Stimulated activated CD4-positive, alpha-beta T cell treated with anti-CD3 and anti-CD28 coated beads, Interleukin-1b, Interleukin-23, amount 100 ng/mL, for 1 hour (primary cell): Measurements from ENCODE around the gene UXT.
A peak's percentile ranks its signal among the peaks of the same experiment; 100 is the strongest.

Source experiments
- DNase-seq, 2 donors: peaks; one replicate each; pipeline ENCODE4 v3.0.0-alpha.2; 2020; ENCODE audit warnings: low read depth in 2 of 2

UXT gene

DNA sequence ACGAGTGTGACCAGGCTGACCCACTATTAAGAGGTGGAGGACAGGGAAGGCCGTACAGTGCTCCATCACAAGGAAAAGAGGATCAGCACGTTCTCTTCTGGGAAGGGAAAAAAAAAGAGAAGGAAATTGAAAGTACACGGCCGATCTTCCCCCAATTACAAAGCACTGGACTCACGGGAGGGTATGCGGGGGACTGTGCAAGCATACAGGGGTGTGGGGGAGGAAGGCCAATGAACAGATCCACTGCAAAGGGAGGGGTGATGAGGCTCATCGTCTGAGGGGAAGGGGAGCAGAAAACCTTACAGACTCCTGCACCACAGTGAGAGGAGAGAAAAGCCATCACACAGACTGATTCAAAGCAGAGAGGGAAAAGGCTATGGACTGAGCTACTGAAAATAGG lies 9.7 kb downstream of the UXT start:
- no peak for DNase-seq

DNA sequence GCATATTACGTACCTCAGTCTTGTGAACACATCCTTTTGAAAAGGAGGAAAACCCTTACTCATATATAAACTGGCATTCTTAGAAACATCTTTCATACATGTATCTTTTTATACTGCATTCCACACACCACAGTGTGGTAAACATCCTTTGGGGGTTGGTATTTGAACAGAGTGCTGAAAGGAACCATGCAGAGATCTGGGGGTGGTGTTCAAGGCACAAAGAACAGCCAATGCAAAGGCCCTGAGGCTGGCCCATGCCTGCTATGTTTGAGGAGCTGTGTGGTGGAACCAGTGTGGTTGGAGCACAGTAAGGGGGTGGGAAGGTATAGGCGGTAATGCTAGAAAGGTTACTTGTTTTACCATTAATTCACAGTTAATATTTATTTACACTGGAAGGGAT lies 10.6 kb downstream of the UXT start:
- no peak for DNase-seq

DNA sequence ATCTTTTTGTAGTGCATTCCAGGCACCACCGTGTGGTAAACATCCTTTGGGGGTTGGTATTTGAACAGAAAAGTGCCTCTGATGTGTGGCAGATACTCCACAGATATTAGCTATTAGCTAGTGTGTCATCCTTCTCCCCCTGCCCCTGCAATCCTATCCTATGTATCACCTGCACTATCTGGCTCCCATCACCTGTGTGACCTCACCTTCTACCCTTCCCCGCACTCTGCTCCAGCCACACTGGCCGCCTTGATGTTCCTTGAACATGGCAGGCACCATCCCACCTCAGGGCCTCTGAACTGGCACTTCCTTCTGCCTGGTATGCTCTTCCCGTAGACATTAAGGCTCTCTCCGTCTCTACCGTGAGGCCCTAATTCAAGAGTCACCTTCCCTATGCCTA lies 12.3 kb downstream of the UXT start:
- DNase-seq, result no peak

DNA sequence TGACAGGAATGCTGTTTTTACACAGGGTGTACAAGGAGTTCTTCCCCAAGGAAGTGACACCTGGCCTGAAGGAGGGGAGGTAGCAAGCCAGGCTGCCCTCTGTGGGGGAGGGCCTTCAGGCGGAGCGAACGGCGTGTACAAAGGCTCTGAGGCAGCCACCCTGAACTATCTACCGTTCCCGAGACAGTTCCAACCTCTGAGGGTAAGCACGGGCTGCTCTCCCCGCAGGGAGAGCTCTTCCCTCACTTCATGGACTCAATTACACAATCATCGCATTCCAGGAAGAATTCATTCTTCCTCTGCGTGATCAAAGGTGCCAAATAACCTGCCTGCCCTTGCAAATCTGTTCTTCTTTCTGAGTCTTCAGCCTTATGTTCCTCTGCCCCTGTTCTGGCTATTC lies 13.4 kb downstream of the UXT start:
- DNase-seq, result no peak

DNA sequence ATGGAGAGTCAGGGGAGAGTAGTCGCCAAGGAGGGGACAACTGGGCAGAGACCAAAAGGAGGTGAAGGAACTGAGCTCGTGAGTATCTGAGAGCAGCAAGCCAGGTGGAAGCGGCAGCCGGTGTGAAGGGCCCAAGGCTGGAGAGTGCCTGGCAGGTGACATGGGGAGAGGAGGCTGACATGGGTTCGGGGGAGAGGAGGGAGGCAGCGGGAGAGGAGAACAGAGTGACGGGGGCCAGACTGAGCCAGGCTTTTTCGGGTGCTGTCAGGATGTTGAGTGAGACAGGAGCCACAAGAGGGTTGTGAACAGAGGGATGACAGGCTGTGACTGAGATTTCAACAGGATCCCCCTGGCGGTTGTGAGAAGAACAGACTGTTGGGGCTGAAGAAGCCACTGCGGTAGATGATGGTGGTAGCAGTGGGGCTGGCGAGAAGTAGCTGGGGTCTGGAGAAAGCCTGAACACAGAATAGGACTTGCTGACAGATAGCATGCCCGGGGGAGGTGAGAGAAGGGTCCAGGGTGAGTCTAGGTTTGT lies 14.4 kb downstream of the UXT start:
- DNase-seq, result no peak

DNA sequence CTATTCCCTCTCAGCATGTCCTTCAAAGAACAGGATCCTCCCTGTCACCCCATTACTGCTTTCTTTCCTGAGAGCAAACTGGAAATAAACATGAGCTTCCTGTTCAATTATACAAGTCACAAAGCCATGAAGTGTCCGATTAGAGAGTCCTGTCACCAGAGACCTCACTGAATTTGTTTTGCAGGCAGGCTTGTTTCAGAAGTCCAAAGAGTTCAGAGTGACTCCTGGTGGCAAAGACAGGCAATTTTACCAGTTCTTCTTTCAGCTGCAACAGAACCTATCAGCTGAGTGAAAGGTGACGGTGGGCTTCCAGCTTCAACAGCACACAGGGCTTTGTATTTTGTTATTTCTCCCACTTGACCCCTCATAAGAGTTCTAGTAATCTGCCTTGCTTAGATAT lies 15.1 kb downstream of the UXT start:
- no peak for DNase-seq

DNA sequence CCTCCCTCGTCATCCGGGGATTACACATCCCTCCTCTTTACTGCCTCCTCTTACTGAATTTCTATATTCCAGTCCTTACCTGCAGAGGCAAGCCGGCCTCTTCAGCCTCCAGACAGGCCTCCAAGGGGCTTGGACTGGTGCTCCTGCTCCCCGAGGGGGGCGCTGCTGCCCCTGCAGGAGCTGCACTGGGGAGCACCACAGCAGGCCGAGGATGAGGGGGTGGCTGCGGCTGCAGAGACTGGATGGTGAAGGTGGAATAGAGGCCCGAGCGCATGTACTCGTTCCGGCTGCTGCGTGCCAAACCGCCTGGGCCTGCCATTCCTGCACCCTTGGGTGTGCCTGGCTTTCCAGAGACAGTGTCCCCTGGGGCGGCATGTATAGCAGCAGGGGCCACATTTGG lies 20.2 kb downstream of the UXT start:
- no peak for DNase-seq

DNA sequence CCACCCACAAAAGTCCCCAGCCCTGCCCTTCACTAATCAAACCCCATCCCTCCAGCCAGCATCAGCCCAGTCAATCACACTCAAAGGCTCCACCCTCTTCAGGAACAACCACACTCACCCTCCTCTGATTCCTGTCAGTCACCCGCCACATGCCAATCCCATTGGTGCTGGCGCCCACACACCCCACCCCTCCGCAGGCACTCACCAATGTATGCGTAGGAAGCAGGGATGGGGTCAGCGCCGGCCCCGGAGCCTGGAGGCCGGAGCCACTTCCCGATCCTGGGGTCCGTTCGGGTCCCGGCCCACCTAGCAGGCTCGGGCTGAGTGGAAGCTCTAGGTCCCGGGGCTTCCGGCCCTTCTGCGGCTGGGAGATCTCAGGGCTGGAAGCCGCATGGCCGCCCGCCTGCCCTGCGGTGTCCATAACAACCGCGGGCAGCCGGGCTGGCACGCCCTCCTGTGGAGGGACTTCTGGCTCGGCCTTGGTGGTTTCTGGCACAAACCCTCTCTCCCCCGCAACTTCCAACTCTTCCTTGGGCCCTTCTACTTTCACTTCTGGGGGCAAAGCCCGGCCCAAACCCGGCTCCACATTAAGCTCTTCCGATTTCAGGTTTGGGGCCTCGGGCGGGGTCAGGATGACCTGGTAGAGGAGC lies 21.3 kb downstream of the UXT start:
- DNase-seq, result no peak

DNA sequence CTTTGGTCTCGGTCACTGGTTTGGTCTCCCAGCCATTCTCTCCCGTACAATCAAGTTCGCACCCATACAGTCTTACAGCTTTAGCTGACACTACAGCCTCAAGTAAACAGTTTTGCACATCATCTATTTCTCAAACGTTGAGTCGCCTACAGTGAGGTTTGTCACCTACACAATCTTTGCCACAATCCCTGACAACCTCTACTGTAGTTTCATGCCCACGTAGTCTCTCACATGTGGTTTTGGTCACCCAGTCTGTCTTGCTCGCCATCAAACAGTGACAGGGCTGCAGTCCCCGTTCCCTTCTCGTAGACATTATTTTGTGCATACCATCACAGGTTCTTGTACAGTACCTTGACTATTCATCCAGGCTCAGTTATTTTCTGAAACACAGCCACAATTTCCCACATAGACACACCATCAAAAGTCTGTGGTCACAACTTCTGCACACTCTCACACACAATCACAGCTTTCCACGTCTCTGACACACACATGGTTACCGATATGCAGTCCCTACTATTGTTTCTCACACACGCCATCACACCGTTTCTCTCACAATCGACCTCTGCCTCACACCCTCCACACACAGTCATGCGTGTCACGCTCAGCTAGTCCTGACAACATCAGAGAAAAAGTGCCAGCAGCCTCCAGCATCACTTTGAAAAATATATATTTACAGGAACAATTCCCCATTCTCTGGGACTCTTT lies 24.0 kb downstream of the UXT start:
- DNase-seq, result no peak

DNA sequence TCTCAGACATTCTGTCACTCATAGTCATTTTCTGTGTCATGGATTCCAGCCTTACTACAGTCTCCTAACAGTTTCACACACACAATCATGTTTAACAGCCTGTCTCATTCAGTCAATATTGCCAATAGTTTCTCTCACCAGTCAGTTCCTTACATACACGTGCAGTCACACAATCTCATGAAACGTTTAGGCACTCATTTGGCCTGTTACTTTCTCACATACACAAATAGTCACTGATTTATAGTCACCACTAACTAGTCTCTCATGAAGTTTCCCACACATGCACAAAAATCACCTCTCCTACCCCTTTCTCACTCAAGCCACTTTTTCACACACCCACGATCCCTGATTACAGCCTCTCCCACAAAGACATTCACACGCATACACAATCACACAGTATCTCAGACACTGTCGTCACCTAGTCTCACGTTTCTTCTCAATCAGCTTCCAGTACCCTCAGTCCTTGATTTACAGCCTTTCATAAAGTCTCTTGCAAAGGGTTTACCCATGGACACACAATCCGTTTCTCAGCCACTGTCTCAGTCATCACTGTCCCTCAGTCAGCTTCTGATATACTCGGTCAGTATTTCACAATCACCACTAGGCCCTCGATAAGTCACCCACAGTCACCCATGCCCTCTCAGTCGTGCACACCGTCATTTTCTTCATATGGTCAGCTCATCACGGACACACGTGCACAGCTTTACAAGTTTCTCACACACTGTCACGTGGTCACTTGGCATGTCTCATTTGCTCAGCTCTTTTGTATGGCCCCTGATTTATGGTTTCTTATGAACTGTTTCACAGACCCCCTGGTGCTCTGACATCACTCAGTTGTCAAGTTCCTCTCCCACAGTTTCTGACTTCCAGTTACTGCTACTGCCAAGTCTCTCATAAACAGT lies 25.0 kb downstream of the UXT start:
- DNase-seq, result no peak

DNA sequence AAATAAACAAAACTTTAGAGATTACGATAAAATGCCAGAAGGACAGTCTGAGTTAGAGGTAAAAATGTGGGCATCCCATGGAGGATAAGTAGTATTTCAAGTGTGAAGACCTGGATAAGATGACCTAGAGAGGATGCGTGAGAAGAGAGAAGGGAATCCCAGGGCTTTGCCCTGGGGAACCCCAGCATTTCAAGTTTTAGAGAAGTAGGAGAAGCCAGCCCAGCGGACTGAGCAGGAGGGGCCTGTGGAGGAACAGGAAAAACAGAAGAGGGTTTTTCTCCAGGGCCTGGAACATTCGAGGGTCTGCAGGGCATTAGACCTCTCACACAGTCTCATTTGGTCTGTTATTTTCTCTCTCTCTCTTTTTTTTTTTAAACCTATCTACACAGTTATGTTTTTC lies 26.3 kb downstream of the UXT start:
- DNase-seq, result no peak

DNA sequence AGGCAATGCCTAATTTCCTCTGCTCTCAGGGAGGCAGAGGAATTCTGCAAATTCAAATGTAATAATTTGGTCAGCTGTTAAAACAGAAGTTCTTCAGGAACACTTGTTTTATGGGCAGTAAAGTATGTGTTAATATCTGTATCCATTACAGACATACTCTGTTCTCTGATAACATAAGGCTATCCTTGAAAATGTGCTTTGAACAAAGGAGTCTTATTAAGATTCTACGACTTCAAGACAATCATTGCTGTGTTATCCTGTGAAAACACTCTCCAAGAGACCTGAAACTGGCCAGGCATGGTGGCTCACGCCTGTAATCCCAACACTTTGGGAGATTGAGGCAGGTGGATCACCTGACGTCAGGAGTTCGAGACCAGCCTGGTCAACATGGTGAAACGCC lies 27.3 kb downstream of the UXT start:
- no peak for DNase-seq

DNA sequence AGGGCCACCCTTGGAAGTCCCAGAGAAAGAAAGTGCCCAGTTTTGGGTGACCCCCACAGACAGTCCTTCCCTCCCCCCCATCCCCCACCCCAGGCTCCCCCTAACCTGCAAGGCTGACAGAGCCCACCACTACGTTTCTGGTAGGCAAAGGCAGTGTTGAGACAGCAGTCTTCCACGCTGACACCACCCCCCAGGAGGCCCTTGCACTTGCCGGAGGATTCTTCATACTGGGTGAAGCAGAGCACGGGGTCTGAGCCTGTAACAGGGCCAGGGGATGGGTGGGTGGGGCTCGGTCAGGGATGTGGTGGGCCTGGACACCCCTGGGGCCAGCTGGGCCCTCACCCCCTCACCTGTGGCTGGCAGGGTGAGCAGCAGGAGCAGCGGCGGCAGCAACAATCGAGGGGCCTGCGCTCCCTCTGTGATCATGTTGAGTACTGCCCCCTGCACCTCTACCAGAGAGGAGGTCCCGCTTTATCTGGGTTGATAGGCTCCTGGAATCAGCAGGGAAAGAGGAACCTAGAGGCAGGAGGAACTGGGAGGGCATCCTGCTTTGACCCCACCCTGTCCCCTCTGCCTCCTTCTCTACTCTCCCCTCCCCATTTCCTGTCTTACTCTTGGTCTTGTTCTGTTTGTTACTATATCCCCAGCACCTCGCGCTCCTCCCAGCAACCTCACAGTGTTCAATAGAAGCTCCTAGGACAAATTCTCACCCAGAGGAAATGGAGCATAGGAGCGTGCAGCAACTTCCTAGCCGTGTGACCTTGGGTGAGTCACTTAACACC lies 29.4 kb downstream of the UXT start, which contains the start of gene CFP:
CFP (minus strand) TSS at position 512 of the 782 bp plus-strand sequence; CDS start at position 426, 86 bp downstream.
- DNase-seq, result no peak

DNA sequence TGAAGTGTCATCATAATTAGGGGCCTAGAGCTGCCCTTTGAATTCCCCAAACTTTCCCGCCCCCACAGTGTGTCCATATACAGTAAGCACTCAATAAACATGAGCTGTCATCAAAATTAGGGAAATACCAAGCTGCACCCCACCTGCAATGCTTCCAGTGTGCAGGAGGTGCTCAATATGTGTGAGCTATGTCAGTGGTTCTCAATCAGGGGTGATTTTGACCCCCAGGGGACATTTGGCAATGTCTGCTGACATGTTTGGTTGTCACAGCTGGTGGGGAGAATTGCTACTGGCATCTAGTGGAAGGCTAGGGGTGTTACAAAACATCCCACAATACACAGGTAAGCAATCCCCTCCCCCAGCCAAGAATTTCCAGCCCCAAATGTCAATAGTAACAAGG lies 30.0 kb downstream of the UXT start:
- no peak for DNase-seq

DNA sequence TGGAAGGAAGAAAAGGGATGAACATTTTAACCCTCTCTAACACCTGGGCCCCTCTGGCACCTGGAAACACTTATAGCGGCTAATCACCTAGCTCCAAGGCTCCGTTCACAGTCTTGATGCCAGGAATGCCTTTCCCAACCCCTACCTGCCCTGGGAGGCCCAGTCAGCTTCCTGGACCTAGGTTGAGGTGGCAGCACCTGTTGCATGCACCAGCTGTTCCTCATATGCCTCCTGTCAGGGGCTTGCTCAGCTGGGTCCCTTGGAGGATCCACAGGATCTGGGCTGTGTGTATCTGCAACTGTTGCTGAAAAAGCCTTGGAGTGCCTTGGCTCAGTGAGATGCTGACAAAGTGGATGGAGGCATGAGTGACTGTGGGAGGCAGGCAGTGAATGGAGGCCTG lies 33.6 kb downstream of the UXT start:
- DNase-seq, result no peak

DNA sequence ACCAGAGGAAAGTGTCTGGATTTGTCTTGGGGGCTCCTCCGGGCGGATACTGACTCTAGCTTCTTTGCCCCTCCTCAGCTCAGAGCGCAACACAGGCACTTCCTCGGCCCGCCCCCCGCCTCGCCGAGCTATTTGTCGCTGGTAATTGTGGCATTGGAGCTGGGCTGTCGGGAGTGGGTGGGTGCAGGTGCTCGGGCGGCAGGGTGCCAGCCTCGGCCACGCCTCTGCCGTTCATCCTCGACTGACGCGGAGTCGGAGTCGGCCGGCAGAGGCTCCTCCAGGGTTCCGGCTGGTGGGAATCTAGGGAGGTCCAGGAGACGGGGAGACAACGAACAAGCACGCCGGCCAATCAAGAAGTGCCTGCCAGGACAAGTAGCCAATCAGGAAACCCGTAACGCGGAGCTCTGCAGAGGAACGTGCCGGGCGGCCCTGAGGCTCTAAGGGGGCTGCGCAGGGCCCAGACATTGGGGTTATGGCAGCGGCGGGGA lies 35.4 kb downstream of the UXT start:
- peak in 1 of 2 donors; percentile 29 for DNase-seq

DNA sequence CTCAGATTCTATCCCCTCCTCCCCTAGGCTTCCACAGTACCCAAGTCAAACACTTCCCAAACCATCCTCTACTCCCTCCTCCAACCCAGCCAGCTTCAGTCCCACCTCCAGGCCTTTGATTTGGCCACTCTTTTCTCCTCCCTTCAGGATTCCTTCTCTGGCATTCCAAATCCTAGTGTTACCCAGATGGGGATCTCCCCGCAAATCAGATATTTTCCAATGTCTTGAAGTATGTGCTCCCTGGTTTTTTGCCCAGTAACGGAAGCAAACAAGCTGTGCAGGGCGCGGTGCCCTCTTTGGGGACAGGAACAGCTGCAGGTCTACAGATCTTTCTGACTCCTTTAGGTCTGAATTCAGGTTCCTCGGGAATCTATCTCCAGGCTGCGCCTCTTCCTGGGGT lies 37.1 kb downstream of the UXT start:
- no peak for DNase-seq

DNA sequence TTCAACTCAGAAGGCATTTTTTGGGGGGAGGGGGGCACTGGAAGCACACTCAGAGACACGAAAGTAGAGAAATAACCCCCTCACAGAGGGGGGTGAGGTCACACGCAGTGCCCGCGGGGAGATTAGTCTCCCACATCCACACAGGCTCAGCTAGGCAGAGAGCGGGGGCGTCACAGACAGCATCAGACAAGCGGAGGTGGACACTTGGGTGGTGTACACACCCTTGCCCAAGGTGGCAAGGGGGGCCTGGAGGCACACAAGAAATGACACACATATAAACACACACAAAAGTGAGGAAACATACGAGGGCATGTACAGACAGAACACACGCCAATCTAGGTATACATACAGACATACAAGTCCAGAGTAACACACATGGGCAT lies 38.7 kb downstream of the UXT start:
- DNase-seq, result no peak

DNA sequence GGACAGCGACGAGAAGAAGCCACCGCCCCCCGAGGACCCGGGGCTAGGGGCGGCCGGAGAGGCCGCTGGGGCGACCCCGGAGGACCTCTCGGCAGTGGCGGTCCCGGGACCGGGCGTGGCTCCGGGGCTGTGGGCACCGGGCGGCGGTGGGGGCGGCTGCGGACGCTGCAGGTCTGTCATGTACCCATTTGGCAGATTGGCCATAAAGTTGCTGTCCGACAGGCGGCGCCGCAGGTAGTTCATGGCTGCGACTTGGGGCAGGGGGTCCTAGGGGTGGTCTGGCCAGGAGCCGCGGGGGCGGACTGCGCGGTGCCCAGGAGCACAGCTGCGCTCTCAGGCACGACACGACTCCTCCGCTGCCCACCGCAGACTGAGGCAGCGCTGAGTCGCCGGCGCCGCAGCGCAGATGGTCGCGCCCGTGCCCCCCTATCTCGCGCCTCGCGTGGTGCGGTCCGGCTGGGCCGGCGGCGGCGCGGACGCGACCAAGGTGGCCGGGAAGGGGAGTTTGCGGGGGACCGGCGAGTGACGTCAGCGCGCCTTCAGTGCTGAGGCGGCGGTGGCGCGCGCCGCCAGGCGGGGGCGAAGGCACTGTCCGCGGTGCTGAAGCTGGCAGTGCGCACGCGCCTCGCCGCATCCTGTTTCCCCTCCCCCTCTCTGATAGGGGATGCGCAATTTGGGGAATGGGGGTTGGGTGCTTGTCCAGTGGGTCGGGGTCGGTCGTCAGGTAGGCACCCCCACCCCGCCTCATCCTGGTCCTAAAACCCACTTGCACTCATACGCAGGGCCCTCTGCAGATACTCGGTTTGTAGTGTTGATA lies 39.3 kb downstream of the UXT start, which contains the start of gene SYN1:
SYN1 (minus strand) TSS at position 372 of the 817 bp plus-strand sequence; CDS start at position 243, 129 bp downstream.
- DNase-seq, result peak; percentile 51 to 53

DNA sequence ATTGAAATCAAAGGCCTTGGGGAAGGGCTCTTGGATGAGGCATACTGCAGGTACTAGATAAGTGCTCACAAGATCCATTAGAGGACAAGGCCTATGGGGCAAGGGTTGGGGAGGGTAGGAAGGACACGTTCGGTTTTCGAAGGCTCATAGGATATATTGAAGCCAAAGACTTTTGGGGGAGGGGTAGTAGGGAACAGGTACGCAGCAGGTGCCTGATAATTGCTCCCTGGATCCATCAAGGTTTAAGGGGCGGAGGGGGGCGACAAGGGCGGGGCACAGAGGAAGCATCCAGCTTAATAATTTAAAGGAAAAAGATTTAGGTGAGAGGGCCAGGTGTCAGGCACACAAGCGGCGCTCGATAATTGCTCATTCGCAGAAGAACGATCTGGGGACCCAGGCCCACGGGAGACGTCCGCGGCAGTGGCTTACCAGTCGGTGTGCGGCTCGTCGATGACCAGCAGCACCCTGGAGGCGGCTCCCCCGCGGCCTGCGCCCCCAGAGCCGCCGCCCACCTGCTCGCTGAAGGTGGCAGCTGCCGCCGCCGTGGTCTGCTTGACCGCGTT lies 40.0 kb downstream of the UXT start:
- no peak for DNase-seq
